Adipocyte (in vitro differentiated cells): ENCODE measurements around the gene SH3RF3.

Experiments used
- DNase-seq: peaks from one replicate; pipeline ENCODE4 v3.0.0-alpha.2; 2015; ENCODE audit warnings: low read depth
- H3K27me3 ChIP-seq: replicated peaks from 2 replicates; pipeline ENCODE4 v1.7.0; 2013; ENCODE audit warnings: mild to moderate bottlenecking, low read length, moderate library complexity; ENCODE audit not compliant: control insufficient read depth, insufficient read depth
- H3K36me3 ChIP-seq: 2 replicates; pipeline ENCODE4 v1.7.0; 2013; ENCODE audit warnings: low read length, mild to moderate bottlenecking, moderate library complexity; ENCODE audit not compliant: control insufficient read depth, insufficient read depth, severe bottlenecking
- H3K4me1 ChIP-seq: 2 replicates; pipeline ENCODE4 v1.7.0; 2013; ENCODE audit warnings: mild to moderate bottlenecking, low read length, moderate library complexity; ENCODE audit not compliant: control insufficient read depth, insufficient read depth
- H3K4me3 ChIP-seq: 2 replicates; pipeline ENCODE4 v1.7.0; 2013; ENCODE audit warnings: mild to moderate bottlenecking, low read length, moderate library complexity
- H3K9ac ChIP-seq: 2 replicates; pipeline ENCODE4 v1.7.0; 2013; ENCODE audit warnings: mild to moderate bottlenecking, low read length, moderate library complexity
- H3K9me3 ChIP-seq: 2 replicates; pipeline ENCODE4 v1.7.0; 2013; ENCODE audit warnings: mild to moderate bottlenecking, low read length, moderate library complexity; ENCODE audit not compliant: control insufficient read depth

Gene SH3RF3

DNA sequence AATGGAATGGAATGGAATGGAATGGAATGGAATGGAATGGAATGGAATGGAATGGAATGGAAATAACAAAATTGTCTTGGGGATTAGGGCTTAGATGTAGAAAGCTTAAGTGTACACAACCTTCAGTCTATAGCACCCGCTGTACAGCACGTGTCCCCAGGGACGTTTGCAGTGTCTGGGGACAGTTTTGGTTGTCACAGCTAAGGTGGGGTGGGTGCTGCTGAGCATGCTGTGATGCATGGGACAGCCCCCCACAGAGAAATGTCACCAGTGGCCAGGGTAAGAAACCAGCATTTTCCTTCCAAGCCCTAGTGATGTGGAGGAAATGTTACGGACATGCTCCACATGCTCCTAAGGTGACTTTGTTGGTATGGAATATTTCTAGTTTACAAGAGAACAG is 70.8 kb downstream of the SH3RF3 start:
- DNase-seq = no peak
- Histone ChIP-seq H3K9me3 (no peaks in the 10 kb centered on the region), H3K36me3 (no peaks in the 10 kb centered on the region), H3K4me1 (no peaks in the 10 kb centered on the region), H3K4me3 (no peak overlapping the region), H3K27me3 (no peaks in the 10 kb centered on the region), H3K9ac (no peak overlapping the region)

DNA sequence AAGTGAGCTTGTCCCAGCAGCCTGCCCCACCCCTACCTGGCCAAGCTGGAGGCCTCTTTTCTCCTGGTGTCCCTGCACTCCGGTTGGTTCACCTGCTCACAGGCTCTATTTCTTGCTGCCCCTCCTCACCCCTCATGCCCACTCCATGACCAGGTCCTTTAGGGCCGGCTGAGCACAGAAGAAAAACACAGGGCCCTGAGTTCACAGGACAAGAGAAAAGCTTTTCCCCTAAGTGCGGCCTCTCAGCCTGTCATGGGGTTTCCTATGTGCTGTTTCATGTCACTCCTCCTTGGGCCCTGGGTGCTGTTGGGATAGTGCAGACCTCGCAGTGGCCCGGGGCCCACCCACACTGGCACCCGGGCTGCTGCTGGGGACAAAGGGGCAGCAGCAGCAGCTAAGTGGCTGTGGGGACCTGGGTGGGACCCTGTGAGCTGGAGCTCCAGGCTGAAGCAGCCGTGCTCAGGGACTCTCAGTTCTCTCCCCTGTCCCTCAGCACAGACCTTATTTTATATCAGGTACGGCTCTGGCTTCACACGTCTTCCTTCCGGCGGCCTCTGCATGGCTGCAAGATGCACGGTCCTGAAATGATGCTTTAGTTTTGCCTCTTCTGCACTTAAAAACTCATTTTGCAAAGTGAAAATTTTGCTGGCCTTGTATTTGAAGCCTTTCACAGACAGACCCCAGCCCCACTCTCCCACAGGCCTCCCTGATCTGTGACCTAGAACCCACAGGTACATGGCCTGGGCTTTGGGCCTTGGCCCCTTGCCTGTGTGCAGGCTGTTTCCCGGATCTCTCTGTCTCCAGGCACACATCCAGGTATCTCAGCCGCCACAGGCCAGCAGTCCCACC is 71.8 kb downstream of the SH3RF3 start:
- Histone ChIP-seq H3K4me3 (no peak overlapping the region), H3K36me3 (no peaks in the 10 kb centered on the region), H3K27me3 (no peaks in the 10 kb centered on the region), H3K9me3 (no peaks in the 10 kb centered on the region), H3K4me1 (no peaks in the 10 kb centered on the region), H3K9ac (no peak overlapping the region)
- no peak for DNase-seq

GRCh38 chr2:109201465-109202327 is 72.7 kb downstream of the SH3RF3 start:
- DNase-seq = no peak
- H3K9me3 ChIP-seq = no peaks in the 10 kb centered on the region
- no peaks in the 10 kb centered on the region for H3K27me3 ChIP-seq
- no peak overlapping the region for H3K4me3 ChIP-seq
- H3K36me3 ChIP-seq = no peaks in the 10 kb centered on the region
- no peak overlapping the region for H3K9ac ChIP-seq
- no peaks in the 10 kb centered on the region for H3K4me1 ChIP-seq

DNA sequence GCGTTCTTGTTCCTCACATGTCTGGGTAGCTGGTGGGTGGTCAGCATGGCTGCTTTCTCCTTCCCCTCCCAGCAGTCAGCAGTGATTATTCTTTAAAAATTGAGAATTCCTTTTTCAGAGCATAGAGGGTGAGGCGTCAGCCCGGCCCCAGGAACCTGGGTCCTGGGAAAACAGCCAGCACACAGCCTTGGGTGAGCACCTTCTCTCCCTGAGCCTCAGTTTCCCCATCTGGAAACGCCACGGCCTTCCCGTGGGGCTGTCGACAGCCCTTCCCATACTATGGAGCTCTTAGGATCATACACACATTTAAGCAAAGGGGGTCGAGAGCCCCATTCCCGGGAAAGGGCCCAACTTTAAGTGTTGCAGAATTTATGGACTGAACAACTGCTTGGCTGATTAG is 73.5 kb downstream of the SH3RF3 start:
- DNase-seq = no peak
- no peaks in the 10 kb centered on the region for H3K27me3 ChIP-seq
- no peaks in the 10 kb centered on the region for H3K4me1 ChIP-seq
- no peak overlapping the region for H3K4me3 ChIP-seq
- no peaks in the 10 kb centered on the region for H3K36me3 ChIP-seq
- H3K9me3 ChIP-seq = no peaks in the 10 kb centered on the region
- no peak overlapping the region for H3K9ac ChIP-seq

GRCh38 chr2:109203246-109204011 is 74.4 kb downstream of the SH3RF3 start:
- Histone ChIP-seq H3K4me1 (no peaks in the 10 kb centered on the region), H3K4me3 (no peak overlapping the region), H3K36me3 (no peaks in the 10 kb centered on the region), H3K9me3 (no peaks in the 10 kb centered on the region), H3K27me3 (no peaks in the 10 kb centered on the region), H3K9ac (no peak overlapping the region)
- DNase-seq = no peak

GRCh38 chr2:109204412-109204811 is 75.4 kb downstream of the SH3RF3 start:
- no peaks in the 10 kb centered on the region for H3K27me3 ChIP-seq
- DNase-seq = no peak
- no peaks in the 10 kb centered on the region for H3K9me3 ChIP-seq
- H3K4me3 ChIP-seq = no peak overlapping the region
- peaks cover 6% of the 10 kb centered on the region for H3K4me1 ChIP-seq
- no peak overlapping the region for H3K9ac ChIP-seq
- H3K36me3 ChIP-seq = no peaks in the 10 kb centered on the region

GRCh38 chr2:109205447-109205846 is 76.4 kb downstream of the SH3RF3 start:
- Histone ChIP-seq H3K9ac (no peak overlapping the region), H3K4me3 (no peak overlapping the region), H3K36me3 (no peaks in the 10 kb centered on the region), H3K27me3 (no peaks in the 10 kb centered on the region), H3K4me1 (peaks cover 16% of the 10 kb centered on the region), H3K9me3 (no peaks in the 10 kb centered on the region)
- no peak for DNase-seq

GRCh38 chr2:109206569-109207146 is 77.7 kb downstream of the SH3RF3 start:
- peaks cover 25% of the 10 kb centered on the region for H3K4me1 ChIP-seq
- no peaks in the 10 kb centered on the region for H3K9me3 ChIP-seq
- no peak overlapping the region for H3K9ac ChIP-seq
- H3K4me3 ChIP-seq = no peak overlapping the region
- no peak for DNase-seq
- H3K36me3 ChIP-seq = no peaks in the 10 kb centered on the region
- no peaks in the 10 kb centered on the region for H3K27me3 ChIP-seq

DNA sequence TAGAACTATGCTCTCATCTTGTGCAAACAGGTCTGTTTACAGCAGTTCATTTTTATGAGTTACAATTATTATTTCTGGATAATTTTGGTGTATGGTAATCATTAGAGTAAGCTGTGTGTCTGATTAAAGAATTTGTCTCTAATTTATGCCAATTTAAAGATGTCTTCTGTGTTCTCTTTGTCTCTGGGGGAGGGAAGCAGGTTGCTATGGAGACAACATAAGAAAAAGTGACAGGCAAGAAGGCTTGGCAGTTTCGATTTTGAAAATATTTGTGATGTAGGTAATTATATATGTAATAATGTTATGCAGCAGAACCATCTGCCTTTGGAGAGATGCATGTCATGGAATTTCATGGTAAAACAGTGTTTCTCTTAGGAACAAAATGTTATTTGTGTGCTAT is 78.2 kb downstream of the SH3RF3 start:
- no peak overlapping the region for H3K9ac ChIP-seq
- H3K4me1 ChIP-seq = peaks cover 25% of the 10 kb centered on the region
- DNase-seq = no peak
- no peaks in the 10 kb centered on the region for H3K36me3 ChIP-seq
- H3K27me3 ChIP-seq = no peaks in the 10 kb centered on the region
- no peaks in the 10 kb centered on the region for H3K9me3 ChIP-seq
- H3K4me3 ChIP-seq = no peak overlapping the region

GRCh38 chr2:109208071-109208950 is 79.3 kb downstream of the SH3RF3 start:
- Histone ChIP-seq H3K9me3 (no peaks in the 10 kb centered on the region), H3K4me1 (peaks cover 25% of the 10 kb centered on the region), H3K27me3 (no peaks in the 10 kb centered on the region), H3K4me3 (no peak overlapping the region), H3K36me3 (no peaks in the 10 kb centered on the region), H3K9ac (no peak overlapping the region)
- DNase-seq = no peak
